ENCODE results near the gene MEPE.
"Not testable (repeated sequence)": the region's sequence is repeated elsewhere in the genome, so short reads cannot be mapped to it uniquely, and the experiment has no call there.

The MEPE gene

GRCh38 chr4:87884976-87885549, 52.3 kb downstream of the MEPE start:
- DNase-seq, result no peak

DNA sequence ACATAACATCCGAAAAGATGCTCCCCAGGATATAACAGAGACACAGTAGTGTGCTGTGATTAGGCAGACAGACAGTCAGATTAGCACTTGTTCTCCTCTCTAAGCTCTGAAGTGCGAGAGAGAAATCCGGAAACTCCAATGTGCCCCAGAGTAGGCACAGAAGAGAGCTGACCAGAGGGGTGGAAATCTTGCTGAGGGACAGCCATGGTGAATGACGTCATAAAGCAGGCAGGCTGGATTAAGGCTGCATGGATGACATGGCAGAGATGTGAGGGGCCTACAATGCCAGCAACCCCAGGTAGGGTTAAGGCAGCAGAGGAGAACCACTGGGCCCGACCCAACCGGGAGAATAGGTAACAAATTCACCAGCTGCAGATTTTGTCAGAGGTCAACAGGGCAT, 53.3 kb downstream of the MEPE start:
- no peak for DNase-seq

- not testable (repeated sequence) for DNase-seq
Measured at GRCh38 chr4:87890753-87891152, 58.0 kb downstream of the MEPE start.

GRCh38 chr4:87895964-87896621, 63.3 kb downstream of the MEPE start:
- DNase-seq, result no peak
